NCI-H1105 treated with DMSO at 0.1 percent for 48 hours (cell line): ENCODE measurements around the gene CHI3L2.

Source experiments
- DNase-seq: peaks from one replicate; lab custom pipeline; 2025; lab: John Stamatoyannopoulos, UW

The CHI3L2 gene, protein sequence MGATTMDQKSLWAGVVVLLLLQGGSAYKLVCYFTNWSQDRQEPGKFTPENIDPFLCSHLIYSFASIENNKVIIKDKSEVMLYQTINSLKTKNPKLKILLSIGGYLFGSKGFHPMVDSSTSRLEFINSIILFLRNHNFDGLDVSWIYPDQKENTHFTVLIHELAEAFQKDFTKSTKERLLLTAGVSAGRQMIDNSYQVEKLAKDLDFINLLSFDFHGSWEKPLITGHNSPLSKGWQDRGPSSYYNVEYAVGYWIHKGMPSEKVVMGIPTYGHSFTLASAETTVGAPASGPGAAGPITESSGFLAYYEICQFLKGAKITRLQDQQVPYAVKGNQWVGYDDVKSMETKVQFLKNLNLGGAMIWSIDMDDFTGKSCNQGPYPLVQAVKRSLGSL

DNA sequence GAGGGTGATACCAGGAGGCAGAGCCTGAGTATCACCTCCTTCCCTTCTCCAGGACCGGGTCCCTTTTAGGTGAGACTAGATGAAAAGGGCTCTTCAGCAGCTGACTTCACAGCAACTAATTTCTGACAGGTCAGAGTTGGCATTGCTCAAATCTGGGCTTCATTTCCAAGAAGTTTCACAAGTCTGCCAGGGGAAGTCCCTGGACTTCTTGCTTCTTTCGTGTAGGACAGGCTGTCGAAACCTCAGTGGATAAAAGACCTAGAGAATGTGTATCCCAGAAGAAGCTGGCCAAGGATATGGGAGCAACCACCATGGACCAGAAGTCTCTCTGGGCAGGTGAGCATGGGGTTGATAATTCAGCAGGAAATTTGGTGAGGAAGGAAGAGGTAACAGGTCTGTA lies at the start of gene CHI3L2:
CHI3L2 (plus strand) TSS at position 280 of the 400 bp plus-strand sequence; CDS start at position 297, 17 bp downstream.
- no peak for DNase-seq

- DNase-seq: no peak
Observed at GRCh38 chr1:111179968-111180533, 47.5 kb upstream of the CHI3L2 start.

- no peak for DNase-seq
Observed at GRCh38 chr1:111182052-111182451, 45.5 kb upstream of the CHI3L2 start.

DNA sequence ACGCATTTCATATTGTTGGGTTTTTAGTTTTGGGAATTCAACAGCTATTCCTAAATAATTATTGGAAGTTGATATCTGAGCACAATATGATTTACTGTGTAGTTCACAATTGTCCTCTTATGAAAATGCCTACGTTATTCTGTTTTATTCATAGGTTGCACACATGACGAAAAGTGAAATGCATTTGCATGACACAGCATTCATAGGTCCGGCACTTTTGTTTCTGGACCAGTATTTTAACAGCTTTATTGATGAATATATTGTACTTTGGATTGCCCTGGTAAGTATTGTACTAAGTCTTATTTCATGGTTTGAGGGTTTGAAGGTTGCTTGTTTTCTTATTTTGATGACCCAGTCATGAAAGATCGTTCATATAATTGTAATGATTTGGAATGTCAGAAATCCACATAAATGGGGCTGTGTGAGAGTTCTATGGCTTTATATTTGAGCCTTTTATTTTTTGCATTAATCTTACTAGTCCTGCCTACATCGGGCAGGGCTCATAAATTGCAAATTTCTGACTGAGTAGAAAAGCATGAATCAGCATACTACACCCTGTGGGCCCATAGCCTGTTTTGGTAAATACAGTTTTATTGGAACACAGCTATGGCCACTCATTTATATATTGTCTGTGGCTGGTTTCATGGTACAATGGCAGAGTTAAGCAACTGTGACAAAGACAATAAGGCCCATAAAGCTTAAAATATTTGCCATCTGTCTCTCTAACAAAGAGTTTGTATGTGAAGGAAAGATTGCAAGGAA lies 44.0 kb upstream of the CHI3L2 start:
- no peak for DNase-seq

DNA sequence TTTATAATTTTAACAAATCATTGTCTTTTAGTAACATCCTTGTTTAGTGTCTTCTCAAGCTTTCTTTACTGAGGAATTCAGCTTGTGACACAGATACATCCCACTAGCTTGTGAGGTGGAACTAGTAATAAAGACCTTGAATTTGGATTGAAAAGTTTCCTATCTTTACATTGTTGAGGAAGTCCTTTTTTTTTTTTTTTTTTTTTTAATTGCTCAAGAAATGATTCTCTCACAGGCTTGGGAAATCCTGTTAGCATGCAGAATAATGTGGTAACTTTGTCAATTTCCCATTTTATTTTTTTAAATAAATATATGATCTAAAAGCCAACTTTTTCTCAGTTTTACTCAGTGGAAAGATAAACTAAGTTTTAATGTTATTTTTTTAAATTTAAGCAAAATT lies 42.9 kb upstream of the CHI3L2 start:
- no peak for DNase-seq

- no peak for DNase-seq
Observed at GRCh38 chr1:111190931-111191451, 36.5 kb upstream of the CHI3L2 start.

GRCh38 chr1:111191496-111191895 lies 36.0 kb upstream of the CHI3L2 start:
- DNase-seq: no peak

- no peak for DNase-seq
Observed at GRCh38 chr1:111192074-111192473, 35.4 kb upstream of the CHI3L2 start.

- DNase-seq: no peak
Observed at GRCh38 chr1:111192658-111193519, 34.6 kb upstream of the CHI3L2 start.

GRCh38 chr1:111193712-111194480 lies 33.6 kb upstream of the CHI3L2 start:
- DNase-seq: no peak

DNA sequence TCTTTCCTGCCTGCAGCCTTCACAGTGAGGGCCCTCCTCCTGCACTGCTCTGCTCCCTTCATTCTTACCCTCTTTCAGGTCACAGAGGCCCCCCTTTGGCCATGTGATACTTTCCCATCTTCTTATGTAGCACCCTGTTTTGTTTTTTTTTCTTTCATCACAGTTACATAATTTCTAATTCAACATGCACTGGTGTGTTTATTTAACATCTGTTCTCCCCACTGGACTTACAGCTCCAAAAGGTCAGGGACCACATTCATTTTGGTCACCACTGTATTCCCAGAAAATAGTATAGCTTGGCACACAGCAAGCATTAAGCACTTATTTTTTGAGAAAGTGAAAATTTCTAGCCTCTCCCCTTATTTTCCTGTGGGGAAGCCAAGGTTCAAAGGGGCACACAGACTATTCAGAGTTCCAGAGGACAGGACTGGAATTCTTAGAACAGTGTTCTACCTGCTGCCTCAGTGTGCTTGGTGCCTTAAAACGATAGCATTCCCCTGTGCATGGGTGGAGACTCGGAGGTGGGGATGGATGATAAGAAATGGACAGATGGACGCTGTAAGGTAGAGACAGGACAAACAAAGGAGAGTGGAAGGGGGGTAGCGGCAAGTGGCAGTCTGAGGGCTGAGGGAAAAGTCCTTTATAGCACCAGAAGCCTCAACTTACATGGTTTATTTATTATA lies 32.4 kb upstream of the CHI3L2 start:
- DNase-seq: no peak

- no peak for DNase-seq
Observed at GRCh38 chr1:111196213-111196612, 31.3 kb upstream of the CHI3L2 start.

DNA sequence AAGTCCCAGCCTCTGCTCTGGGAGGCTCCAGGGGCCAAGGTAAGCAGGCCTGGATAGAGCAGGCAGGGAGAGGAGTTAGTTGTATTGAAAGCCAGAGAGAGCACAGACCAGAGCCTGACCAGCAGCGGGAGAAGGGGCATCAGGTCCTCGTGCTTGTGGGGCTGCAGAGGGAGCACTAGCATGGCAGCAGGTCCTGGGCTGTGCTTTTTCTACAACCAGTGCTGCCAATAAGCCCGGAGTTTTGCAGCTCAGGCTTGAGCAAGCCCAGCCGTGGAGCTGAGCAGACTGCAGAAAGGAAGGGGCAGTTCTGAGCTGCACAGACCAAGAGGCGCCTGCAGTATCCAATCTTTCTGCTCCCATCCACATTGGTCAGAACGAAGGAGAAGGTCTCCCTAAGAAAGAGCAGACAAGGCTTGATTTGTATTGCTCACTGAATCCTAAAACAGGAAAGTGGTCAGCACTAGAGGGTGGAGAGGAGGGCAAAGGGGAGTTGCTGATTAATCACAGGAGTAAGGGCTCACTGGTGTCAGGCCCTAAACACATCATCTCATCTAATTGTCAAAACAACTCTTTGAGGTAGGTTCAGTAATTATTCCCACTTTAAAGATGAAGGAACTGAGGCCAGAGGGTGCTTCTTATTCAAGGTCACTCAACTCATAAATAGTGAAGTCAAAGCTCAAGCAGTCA lies 29.8 kb upstream of the CHI3L2 start:
- DNase-seq: no peak

DNA sequence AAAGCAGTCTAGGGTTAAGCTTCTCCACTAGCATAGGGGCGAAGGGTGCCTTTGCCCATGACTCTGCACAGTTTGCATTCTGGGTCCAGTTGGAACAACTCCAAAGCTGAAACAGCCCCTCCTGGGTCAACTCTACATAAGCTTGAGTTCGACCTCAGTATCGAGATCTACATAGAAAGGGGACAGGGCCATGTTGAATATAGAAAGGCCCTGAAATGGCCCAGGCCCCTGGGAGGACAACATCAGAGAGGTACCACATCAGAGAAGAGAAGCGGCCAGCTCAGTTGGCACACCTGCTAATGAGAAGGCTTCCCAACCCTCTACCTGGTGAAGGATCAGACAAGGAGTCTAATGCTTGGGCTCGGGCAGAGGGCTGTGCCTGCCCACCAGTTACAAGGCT lies 28.7 kb upstream of the CHI3L2 start:
- no peak for DNase-seq

DNA sequence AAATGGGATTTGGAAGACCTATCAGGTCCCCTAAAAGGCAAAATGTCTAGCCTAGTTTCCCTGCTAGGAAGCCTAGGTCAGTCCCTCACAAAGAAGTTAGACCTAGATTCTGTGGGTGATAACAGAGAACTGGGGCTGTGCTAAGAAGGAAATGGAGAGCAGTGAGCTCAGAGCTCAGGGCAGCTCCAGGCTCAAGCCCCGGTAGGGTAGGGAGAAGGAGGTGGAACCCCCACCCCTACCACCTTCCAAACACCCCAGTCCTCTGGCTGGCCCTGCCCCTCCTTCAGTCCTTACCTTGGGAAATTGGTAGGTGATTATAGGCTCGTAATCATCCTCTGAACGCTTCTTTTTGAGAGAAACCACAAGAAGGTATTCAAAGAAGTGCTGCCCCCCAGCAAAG lies 28.2 kb upstream of the CHI3L2 start:
- no peak for DNase-seq

- no peak for DNase-seq
Observed at GRCh38 chr1:111199881-111200801, 27.4 kb upstream of the CHI3L2 start, which contains the start of gene DENND2D. TSS of gene DENND2D (minus strand) at chr1:111200646. CDS start at chr1:111200459, 187 bp downstream.

- no peak for DNase-seq
Observed at GRCh38 chr1:111200802-111201161, 26.7 kb upstream of the CHI3L2 start.

DNA sequence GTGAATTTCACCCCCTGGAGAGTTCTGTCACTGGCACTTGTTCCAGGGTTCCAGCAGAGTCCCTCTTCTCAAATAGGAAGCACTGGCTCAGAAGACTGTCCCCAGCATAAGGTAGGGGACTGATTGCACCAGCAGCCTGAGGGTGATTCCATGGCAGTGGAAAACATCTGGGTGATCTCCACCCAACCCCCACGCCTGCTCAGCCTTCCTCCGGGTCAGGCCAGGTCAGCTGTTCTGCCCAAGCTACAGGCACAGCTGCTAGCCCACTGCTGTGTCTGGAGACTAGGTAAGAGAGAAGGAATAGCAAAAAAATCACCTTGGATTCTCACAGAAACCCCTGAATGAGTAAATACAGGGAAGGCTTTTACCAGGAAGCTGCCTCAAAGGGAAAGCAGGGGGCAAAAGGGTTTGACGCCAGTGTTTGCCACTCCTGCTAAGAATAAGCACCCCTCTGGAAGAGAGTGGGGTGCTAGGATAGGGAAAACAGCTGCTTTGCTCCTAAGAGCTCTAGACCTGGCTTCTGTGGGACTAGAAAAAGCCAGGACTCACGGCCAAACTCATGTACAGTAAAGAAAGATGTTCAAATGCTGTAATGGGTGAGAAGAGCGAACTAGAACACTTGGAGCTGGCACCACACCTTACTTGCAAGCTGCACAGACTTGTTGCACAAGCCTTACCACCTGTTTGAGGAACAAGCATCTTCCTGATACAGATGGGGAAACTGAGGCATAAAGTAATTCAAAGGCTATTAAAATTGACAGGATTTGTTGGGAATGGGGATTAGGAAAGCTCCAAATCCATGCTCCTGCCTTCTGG lies 26.0 kb upstream of the CHI3L2 start:
- no peak for DNase-seq
